GM19035 (cell line): ENCODE measurements around the gene SRSF10.
A peak's percentile ranks its signal among the peaks of the same experiment; 100 is the strongest.
"Not testable (repeated sequence)": the region's sequence is repeated elsewhere in the genome, so short reads cannot be mapped to it uniquely, and the experiment has no call there.

Source experiments
- ATAC-seq: cut with Tn5 transposase; IDR thresholded peaks from one replicate; pipeline ENCODE4 v1.9.1; 2021; ENCODE audit not compliant: unreplicated experiment

Gene SRSF10

GRCh38 chr1:23959461-23960290, 20.5 kb downstream of the SRSF10 start, which contains the start of gene PNRC2:
Gene PNRC2, plus strand, starts transcription at chr1:23959828. Its CDS starts 1,630 bp downstream, at chr1:23961458.
- ATAC-seq = peak; percentile 80

GRCh38 chr1:23958810-23959460, 21.2 kb downstream of the SRSF10 start:
- ATAC-seq = peak; percentile 63

- ATAC-seq = not testable (repeated sequence)
These were observed 21.9 kb downstream of the SRSF10 start for GRCh38 chr1:23958040-23958809.

GRCh38 chr1:23957096-23957495, 23.0 kb downstream of the SRSF10 start:
- no peak for ATAC-seq

- no peak for ATAC-seq
These were observed 27.1 kb downstream of the SRSF10 start for GRCh38 chr1:23953020-23953419.

GRCh38 chr1:23947366-23947765, 32.8 kb downstream of the SRSF10 start:
- ATAC-seq = no peak

- no peak for ATAC-seq
These were observed 43.5 kb downstream of the SRSF10 start for GRCh38 chr1:23936481-23937176.

- ATAC-seq = no peak
These were observed 48.6 kb downstream of the SRSF10 start for GRCh38 chr1:23931491-23931880.

GRCh38 chr1:23930861-23931490, 49.2 kb downstream of the SRSF10 start:
- no peak for ATAC-seq

GRCh38 chr1:23930270-23930669, 49.9 kb downstream of the SRSF10 start:
- ATAC-seq = no peak

GRCh38 chr1:23928789-23929188, 51.3 kb downstream of the SRSF10 start:
- no peak for ATAC-seq

- ATAC-seq = no peak
These were observed 53.0 kb downstream of the SRSF10 start for GRCh38 chr1:23927097-23927496.

GRCh38 chr1:23925279-23925678, 54.8 kb downstream of the SRSF10 start:
- ATAC-seq = no peak

- ATAC-seq = no peak
These were observed 55.5 kb downstream of the SRSF10 start for GRCh38 chr1:23924601-23925000.

GRCh38 chr1:23923592-23924499, 56.3 kb downstream of the SRSF10 start:
- ATAC-seq = no peak

GRCh38 chr1:23922321-23922943, 57.7 kb downstream of the SRSF10 start:
- no peak for ATAC-seq

GRCh38 chr1:23916209-23917131, 63.7 kb downstream of the SRSF10 start:
- no peak for ATAC-seq

GRCh38 chr1:23915466-23915865, 64.7 kb downstream of the SRSF10 start:
- ATAC-seq = no peak
